Hepatocyte (in vitro differentiated cells): ENCODE data around the gene SLC26A9.

ENCODE experiments used
- EZH2 ChIP-seq: fragments of 200-600 bp; sonication (generic); IDR thresholded peaks from 2 replicates; pipeline ENCODE4 v1.6.1; 2016; ENCODE audit warnings: antibody characterized with exemption, mild to moderate bottlenecking, borderline replicate concordance
- EZH2phosphoT487 ChIP-seq: fragments of 200-600 bp; sonication (generic); IDR thresholded peaks from one replicate; pipeline ENCODE4 v1.6.1; 2018; ENCODE audit warnings: antibody characterized with exemption, mild to moderate bottlenecking, low read depth, moderate library complexity; ENCODE audit not compliant: unreplicated experiment, severe bottlenecking
- TF ChIP-seq, protein P1 (sequence below): fragments of 200-600 bp; sonication (generic); IDR thresholded peaks from 2 replicates; pipeline ENCODE4 v1.5.1; 2016; ENCODE audit warnings: antibody characterized with exemption, mild to moderate bottlenecking; ENCODE audit not compliant: poor library complexity

DNA sequence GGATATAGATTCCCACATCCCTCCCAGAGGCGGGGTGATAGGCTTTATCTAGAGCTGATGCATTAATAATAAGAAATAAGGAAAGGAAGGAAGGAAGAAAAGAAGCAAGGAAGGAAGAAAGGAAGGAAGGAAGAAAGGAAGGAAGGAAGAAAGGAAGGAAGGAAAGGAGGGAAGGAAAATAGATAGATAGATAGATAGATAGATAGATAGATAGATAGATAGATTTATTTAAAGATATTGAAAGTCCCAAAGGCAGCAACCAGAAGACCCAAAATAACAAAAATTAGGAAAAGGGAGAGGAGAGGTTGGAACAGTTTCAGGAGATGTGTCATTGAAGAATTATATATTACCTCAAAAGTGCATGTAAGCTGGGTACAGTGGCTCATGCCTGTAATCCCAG is 12.2 kb upstream of the SLC26A9 start:
- no peak for TF ChIP-seq EZH2
- TF ChIP-seq, protein P1, sequence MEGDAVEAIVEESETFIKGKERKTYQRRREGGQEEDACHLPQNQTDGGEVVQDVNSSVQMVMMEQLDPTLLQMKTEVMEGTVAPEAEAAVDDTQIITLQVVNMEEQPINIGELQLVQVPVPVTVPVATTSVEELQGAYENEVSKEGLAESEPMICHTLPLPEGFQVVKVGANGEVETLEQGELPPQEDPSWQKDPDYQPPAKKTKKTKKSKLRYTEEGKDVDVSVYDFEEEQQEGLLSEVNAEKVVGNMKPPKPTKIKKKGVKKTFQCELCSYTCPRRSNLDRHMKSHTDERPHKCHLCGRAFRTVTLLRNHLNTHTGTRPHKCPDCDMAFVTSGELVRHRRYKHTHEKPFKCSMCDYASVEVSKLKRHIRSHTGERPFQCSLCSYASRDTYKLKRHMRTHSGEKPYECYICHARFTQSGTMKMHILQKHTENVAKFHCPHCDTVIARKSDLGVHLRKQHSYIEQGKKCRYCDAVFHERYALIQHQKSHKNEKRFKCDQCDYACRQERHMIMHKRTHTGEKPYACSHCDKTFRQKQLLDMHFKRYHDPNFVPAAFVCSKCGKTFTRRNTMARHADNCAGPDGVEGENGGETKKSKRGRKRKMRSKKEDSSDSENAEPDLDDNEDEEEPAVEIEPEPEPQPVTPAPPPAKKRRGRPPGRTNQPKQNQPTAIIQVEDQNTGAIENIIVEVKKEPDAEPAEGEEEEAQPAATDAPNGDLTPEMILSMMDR: no peak
- TF ChIP-seq EZH2phosphoT487: no peak
